Sigmoid colon (tissue), 7 donors: Measurements from ENCODE around the gene GLIS1. TPM values are rescaled to one million over a fixed set of nuclear protein-coding genes. Genes with fewer than 3 reads are reported as not detected.

Experiments
- DNase-seq: peaks from one replicate; pipeline ENCODE4 v3.0.0-alpha.2; 2019
- H3K27ac ChIP-seq, 4 donors: fragments of 200-600 bp; sonication (generic); one replicate each; pipeline ENCODE4 v1.5.1; 2016 to 2019; ENCODE audit warnings: mild to moderate bottlenecking in 1 of 4
- H3K27me3 ChIP-seq, 3 donors: fragments of 200-600 bp; sonication (generic); one replicate each; pipeline ENCODE4 v1.5.1; 2019; ENCODE audit warnings: mild to moderate bottlenecking in 1 of 3
- H3K36me3 ChIP-seq, 4 donors: fragments of 200-600 bp; sonication (generic); one replicate each; pipeline ENCODE4 v1.5.1; 2016 to 2019
- H3K4me1 ChIP-seq, 4 donors: fragments of 200-600 bp; sonication (generic); one replicate each; pipeline ENCODE4 v1.5.1; 2017 to 2019
- H3K4me3 ChIP-seq, 4 donors: fragments of 200-600 bp; sonication (generic); one replicate each; pipeline ENCODE4 v1.5.1; 2017 to 2019; ENCODE audit warnings: mild to moderate bottlenecking in 2 of 4, moderate library complexity in 1 of 4
- H3K9me3 ChIP-seq, 4 donors: fragments of 200-600 bp in 3 of 4; sonication (generic) in 3 of 4; one replicate each; pipeline versions ENCODE4 v1.5.1 to v1.6.1; 2013 to 2019
- CTCF ChIP-seq, 4 experiments: fragments of 450-650 bp in 3 of 4; fragments of 200-600 bp in 1 of 4; IDR thresholded peaks; one replicate each; pipeline ENCODE4 v1.5.1; 2016 to 2019; ENCODE audit warnings: antibody characterized with exemption in 4 of 4, mild to moderate bottlenecking in 3 of 4, moderate library complexity in 2 of 4
- EP300 ChIP-seq, 4 donors: sonication (generic); formaldehyde crosslinking; IDR thresholded peaks; one replicate each; pipeline ENCODE4 v1.6.1; 2017; ENCODE audit warnings: antibody characterized with exemption in 4 of 4
- POLR2A ChIP-seq, 2 donors: fragments of 450-650 bp; IDR thresholded peaks; one replicate each; pipeline ENCODE4 v1.6.1; 2016; ENCODE audit warnings: antibody characterized with exemption in 2 of 2, mild to moderate bottlenecking in 2 of 2, moderate library complexity in 2 of 2
- POLR2AphosphoS5 ChIP-seq, 4 donors: sonication (generic); formaldehyde crosslinking; IDR thresholded peaks; one replicate each; pipeline ENCODE4 v1.6.1; 2017; ENCODE audit warnings: antibody characterized with exemption in 4 of 4
- WGBS, 2 donors: extraction: QIAGEN DNeasy Blood & Tissue Kit; methylation state at CpG; one replicate each; pipeline ENCODE4 v1.1.7; 2013; 5-methylcytosine and 5-hydroxymethylcytosine counted together
- intact Hi-C: fragments of 100-400 bp; cut with DNase I; formaldehyde crosslinking; loops from one replicate; pipeline ENCODE4 v1.15.1; 2023
- polyA plus RNA-seq, 3 donors: library from polyadenylated mRNA; stranded (reverse); fragments of 200-250 nt; gene quantifications; one replicate each; pipeline ENCODE4 v1.2.3, GENCODE V29; 2013
- total RNA-seq, 4 donors: library from RNA; depleted of rRNA; stranded (reverse); fragments of >200 nt; gene quantifications; one replicate each; pipeline ENCODE4 v1.1.0, GENCODE V29; 2016
- donor health status: healthy with polysubstance abuse.
- donor health status: Bipolar disorder and iron deficiency.
- donor health status: healthy.

Gene GLIS1
- total and polyA plus RNA-seq, 7 donors: 0.16 to 0.83 (median 0.32) TPM; not detected in 4

- intact Hi-C loops: no loop called here
Observed at GRCh38 chr1:53501065-53502005, 237.6 kb downstream of the GLIS1 start.

GRCh38 chr1:53500204-53501064 lies 238.5 kb downstream of the GLIS1 start:
- TF ChIP-seq POLR2AphosphoS5 (IDR thresholded peaks at IDR 0.05): peak in 3 of 4 donors; percentile 57 to 69 (median 67)
- TF ChIP-seq EP300 (IDR thresholded peaks at IDR 0.05): no peak
- 59 to 72% methylated on average over 34 of the region's 34 CpGs for WGBS, 2 donors
- intact Hi-C loops: no loop called here
- no peak for DNase-seq
- Histone ChIP-seq H3K9me3 (no peaks in the 10 kb centered on the region), H3K36me3 (no peaks in the 10 kb centered on the region), H3K27ac (peak overlapping the region in 2 of 4 donors; percentile 66 to 68), H3K27me3 (peaks cover 0 to 4% (median 0%) of the 10 kb centered on the region in 3 donors), H3K4me1 (peaks cover 3 to 35% (median 24%) of the 10 kb centered on the region in 4 donors), H3K4me3 (no peak overlapping the region)

More at GRCh38 chr1:53501065-53502005, 237.6 kb downstream of the GLIS1 start:
- TF ChIP-seq POLR2A (IDR thresholded peaks at IDR 0.05) (no peak), POLR2AphosphoS5 (IDR thresholded peaks at IDR 0.05) (no peak), EP300 (IDR thresholded peaks at IDR 0.05) (no peak), CTCF (IDR thresholded peaks at IDR 0.05) (no peak)
- Histone ChIP-seq H3K9me3 (no peaks in the 10 kb centered on the region), H3K4me1 (peaks cover 3 to 35% (median 24%) of the 10 kb centered on the region in 4 donors), H3K36me3 (no peaks in the 10 kb centered on the region), H3K4me3 (no peak overlapping the region), H3K27me3 (peaks cover 0 to 4% (median 0%) of the 10 kb centered on the region in 3 donors), H3K27ac (peak overlapping the region in 2 of 4 donors; percentile 66 to 68)
- WGBS, 2 donors: 45 to 71% methylated on average over 21 of the region's 21 CpGs
- no peak for DNase-seq

- Histone ChIP-seq H3K27ac (peak overlapping the region in 2 of 4 donors; percentile 66 to 68), H3K36me3 (no peaks in the 10 kb centered on the region), H3K9me3 (no peaks in the 10 kb centered on the region), H3K4me3 (no peak overlapping the region), H3K27me3 (peaks cover 0 to 4% (median 0%) of the 10 kb centered on the region in 3 donors), H3K4me1 (peaks cover 3 to 35% (median 24%) of the 10 kb centered on the region in 4 donors)
- TF ChIP-seq POLR2AphosphoS5 (IDR thresholded peaks at IDR 0.05) (no peak), CTCF (IDR thresholded peaks at IDR 0.05) (no peak), EP300 (IDR thresholded peaks at IDR 0.05) (no peak), POLR2A (IDR thresholded peaks at IDR 0.05) (no peak)
- 81% methylated on average over 20 of the region's 20 CpGs for WGBS, 2 donors
- intact Hi-C loops: no loop called here
- DNase-seq: no peak
Observed at GRCh38 chr1:53499257-53500203, 239.4 kb downstream of the GLIS1 start.

- H3K4me3 ChIP-seq: no peak overlapping the region
- WGBS, 2 donors: 49 to 66% methylated on average over 9 of the region's 9 CpGs
- H3K27me3 ChIP-seq: peaks cover 0 to 4% (median 0%) of the 10 kb centered on the region in 3 donors
- H3K36me3 ChIP-seq: no peaks in the 10 kb centered on the region
- no peak for TF ChIP-seq POLR2AphosphoS5 (IDR thresholded peaks at IDR 0.05)
- intact Hi-C loops: no loop called here
- H3K9me3 ChIP-seq: no peaks in the 10 kb centered on the region
- no peak for DNase-seq
- no peak overlapping the region for H3K27ac ChIP-seq
- peaks cover 3 to 35% (median 24%) of the 10 kb centered on the region in 4 donors for H3K4me1 ChIP-seq
Observed at GRCh38 chr1:53498555-53499131, 240.3 kb downstream of the GLIS1 start.
